ENCODE results near the gene EPB41L4B.

The EPB41L4B gene

DNA sequence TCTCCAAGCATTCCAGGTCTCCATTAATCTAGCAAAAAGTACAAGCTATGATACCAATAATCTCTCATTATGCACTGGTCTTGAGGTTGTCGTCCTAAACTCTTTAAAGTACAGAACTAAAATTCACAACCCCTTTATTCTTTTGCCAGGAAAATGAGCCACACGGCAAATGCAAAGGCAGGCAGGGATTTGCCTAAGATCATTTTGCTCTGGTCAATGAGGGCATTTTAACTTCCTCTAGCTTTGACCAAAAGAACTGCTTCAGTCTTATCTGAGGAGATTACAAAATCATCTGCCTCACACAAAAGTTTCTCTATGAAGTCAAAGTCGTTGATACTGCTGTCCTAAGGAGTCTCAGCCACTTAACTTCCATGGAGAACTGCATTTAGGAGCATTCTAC, 51.8 kb downstream of the EPB41L4B start:
- no peak for DNase-seq

GRCh38 chr9:109267555-109267954, 53.3 kb downstream of the EPB41L4B start:
- DNase-seq = no peak

- no peak for DNase-seq
Observed at GRCh38 chr9:109264877-109265587, 55.8 kb downstream of the EPB41L4B start.

DNA sequence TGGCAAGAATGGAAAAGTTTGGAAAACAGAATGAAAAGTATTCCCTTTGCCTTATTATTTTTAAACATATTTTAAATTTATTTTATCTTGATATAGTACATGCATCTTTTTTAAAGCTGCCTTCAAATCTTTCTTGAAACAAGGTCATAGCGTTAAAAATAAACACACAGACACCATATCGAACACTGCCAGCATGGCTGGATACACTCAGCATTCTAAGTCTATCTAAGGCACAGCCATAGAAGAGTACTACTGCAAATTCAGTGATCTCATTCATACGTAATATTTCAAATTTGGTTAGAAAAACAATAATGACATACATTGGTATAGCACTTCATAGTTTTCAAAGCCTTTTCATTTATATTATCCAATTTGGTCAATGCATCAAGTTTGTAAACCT, 57.5 kb downstream of the EPB41L4B start:
- DNase-seq = no peak

DNA sequence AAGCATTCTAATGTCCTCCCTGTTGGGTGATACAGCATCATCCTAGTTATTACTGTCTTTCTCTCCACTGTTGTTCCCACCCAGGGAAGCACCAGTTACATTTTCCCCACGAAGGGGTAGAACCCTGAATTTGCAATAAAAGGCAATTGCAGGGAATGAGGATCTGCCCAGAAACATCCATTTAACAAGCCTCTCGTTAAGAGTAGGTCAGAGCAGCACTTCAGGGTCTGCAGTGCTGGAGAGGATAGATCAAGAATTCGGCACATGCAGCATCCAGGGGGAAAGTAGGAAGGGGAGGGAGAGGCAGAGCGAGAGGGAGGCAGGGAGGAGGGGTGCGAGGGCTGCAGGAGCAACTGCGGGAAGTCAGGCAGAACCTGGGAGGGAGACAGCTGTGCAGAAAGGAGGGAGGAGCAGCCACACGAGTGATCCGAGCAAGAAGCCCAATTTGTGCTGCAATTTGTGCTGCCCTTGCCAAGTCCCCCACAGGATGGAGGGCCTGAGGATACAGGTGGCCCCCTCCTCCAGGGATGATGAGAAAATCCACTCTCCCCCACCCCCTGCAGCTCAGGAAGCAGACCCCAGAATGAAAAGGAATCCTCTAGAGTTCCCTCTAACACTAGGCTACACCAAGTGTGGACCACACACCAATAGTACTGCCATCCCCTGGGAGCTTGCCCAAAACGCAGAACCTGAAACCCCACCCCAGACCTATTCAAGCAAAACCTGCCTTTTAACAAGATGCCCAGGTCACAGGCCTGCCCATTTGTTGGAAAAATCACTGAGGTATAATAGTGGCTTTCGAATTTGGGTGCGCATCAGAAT, 62.2 kb downstream of the EPB41L4B start:
- no peak for DNase-seq

DNA sequence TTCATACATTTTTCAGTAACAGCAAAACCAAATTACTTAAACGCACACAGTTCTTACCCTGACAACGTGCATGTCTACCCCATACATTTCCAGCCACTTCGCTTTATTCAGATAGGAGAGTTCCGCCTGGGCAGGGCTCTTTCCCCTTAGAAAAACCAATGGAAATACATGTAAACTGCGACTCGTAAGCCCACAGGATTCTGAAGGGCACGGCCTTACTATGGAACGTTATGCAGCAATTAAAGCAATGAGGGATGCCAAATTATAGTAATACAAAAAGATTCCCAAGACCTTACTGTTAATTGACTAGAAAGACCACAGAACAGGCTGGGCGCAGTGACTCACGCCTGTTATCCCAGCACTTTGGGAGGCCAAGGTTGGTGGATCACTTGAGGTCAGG, 64.5 kb downstream of the EPB41L4B start:
- no peak for DNase-seq

GRCh38 chr9:109255394-109255793, 65.5 kb downstream of the EPB41L4B start:
- DNase-seq = no peak

- no peak for DNase-seq
Observed at GRCh38 chr9:109254317-109254716, 66.5 kb downstream of the EPB41L4B start.

GRCh38 chr9:109253637-109254284, 67.1 kb downstream of the EPB41L4B start:
- no peak for DNase-seq

DNA sequence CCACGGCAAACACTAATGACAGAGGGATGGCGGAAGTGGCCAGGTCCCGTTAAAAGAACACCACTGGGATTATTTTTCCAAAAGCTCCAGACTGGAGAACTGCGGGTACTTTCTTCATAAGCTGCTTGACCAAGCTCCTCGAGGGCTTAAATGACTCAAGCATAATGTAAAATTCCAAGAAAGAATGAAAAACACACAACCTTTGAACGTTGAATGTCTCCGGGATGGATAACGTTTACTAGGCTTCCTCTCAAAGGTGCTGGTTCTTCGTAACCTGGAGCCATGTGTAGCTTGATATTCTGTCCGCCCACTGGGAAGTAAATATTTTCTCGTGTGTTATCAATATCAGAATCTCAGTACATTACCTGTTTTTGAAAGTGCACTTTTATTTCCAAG, 67.6 kb downstream of the EPB41L4B start:
- no peak for DNase-seq

- no peak for DNase-seq
Observed at GRCh38 chr9:109252291-109252690, 68.6 kb downstream of the EPB41L4B start.

DNA sequence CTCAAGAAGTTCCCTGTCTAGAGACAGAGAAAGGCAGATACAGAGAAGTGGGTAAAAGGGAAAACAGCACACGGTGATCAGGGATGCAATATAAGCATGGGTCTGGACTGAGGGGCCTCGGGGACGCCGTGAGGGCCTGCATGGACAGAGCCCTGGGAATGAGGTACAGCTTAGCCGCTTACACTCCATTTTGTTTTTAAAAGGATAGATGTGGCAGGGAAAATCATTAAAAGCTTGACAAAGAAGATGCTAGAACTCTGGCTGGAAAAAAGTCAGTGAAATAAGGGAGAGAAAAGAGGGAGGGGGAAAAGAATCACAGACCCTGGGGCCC, 69.1 kb downstream of the EPB41L4B start:
- no peak for DNase-seq

GRCh38 chr9:109251080-109251775, 69.6 kb downstream of the EPB41L4B start:
- DNase-seq = no peak

DNA sequence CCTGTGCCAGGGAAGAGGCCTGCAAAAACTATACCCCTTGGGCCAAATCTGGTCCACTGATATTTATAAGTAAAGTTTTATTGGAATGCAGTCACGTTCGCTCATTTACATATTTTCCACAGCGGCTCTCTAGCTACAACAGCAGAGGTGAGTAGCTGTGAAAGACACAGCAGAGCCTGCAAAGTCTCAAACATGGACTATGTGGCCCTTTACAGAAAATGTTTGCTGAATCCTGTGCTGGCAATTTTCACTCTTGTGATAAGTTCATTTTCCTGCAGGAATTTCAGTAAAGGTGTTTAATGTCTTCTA, 70.1 kb downstream of the EPB41L4B start:
- DNase-seq = no peak

DNA sequence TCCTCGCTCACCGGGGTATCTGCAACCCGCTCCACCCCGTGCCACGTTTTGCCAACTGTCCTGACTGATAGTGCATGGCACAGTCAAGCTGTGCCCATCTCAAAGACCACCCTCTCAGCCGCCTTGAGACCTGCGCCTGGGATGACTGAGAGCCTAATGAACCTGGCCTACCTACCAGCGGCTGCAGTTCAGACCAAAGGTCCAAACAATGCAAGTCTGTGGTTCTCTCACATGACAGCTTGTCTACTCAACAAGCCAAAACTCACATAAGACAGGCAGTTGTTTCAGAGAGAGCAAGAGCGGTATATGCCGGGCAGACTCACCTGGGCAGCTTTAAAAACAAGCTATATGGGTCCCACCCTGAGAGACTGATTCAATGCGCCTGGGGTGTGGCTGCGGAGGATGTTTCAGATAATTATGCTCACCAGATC, 70.5 kb downstream of the EPB41L4B start:
- DNase-seq = no peak

DNA sequence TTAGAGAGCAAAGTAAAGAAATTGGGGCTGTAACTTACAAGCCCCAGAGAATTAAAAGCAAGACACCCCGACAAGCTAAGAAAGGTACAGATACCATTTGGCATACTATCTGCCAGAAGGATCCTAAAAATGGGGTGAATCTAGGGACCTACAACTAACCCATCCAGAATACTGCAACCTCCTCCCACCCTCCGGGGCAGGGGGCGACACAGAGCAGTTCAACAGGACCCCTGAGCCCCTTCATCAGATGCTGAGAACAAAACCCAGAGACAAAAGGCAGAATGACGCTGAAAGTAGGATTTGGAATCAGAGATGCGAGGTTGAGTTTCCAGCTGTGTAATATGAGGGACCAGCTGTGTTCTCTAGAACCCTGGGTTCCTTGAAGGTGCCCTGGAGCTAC, 71.2 kb downstream of the EPB41L4B start:
- DNase-seq = no peak

DNA sequence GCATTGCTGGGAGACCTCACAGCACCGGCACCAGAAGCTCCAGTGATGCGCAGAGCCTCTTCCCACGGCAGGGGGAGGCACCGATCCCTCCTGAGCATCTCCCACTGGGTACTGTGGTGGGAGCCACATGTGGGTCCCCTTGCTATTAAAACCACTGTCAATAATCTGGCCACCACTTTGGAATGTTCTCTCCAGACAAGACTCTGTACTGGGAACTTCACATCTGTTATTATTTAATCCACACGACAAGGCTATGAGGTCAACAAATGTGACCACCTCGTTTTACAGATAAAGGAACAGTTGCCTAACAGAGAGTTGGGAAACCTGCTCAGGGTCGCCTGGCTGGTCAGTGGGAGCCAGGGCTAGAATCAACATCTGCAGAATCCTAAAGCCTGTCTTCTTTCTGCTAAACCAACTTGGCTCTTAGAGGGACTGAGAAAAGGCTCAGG, 72.7 kb downstream of the EPB41L4B start:
- no peak for DNase-seq

DNA sequence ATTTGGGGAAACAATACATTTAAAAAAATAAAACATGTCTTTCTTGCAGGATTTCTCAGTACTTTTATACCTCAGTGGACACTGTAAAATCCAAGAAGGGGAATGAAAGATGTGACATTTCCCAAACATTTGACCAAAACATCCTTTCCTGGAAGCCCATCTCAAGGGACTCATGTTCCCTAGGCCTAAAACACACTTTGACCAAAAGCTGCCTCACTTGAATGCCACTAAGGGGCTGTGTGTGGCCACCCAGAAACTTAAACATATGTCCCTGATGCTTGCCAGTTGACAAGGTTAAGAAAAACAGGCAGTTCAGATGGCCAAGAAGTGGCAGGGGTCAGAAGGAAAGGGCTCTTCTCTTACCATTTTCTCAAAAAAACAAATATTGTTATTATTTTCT, 73.6 kb downstream of the EPB41L4B start:
- DNase-seq = no peak

- DNase-seq = no peak
Observed at GRCh38 chr9:109246533-109246932, 74.3 kb downstream of the EPB41L4B start.

- no peak for DNase-seq
Observed at GRCh38 chr9:109245310-109245897, 75.5 kb downstream of the EPB41L4B start.

- peak; percentile 58 to 66 for DNase-seq
Observed at GRCh38 chr9:109244179-109245132, 76.4 kb downstream of the EPB41L4B start.

GRCh38 chr9:109242741-109243140, 78.1 kb downstream of the EPB41L4B start:
- DNase-seq = no peak

Measured in stimulated activated CD4-positive, alpha-beta T cell treated with anti-CD3 and anti-CD28 coated beads, Interleukin-2, amount 100 ng/mL, for 48 hours (primary cell).